Activated CD8-positive, alpha-beta memory T cell treated with anti-CD3 and anti-CD28 coated beads for 1 hour (primary cell): ENCODE results near the gene HDAC9.

ENCODE experiments used
- DNase-seq, 2 donors: peaks; one replicate each; pipeline ENCODE4 v3.0.0-alpha.2; 2020; ENCODE audit warnings: low read depth in 1 of 2; ENCODE audit errors: extremely low read depth in 1 of 2

HDAC9 gene

GRCh38 chr7:18580950-18581349, 85.4 kb downstream of the HDAC9 start:
- DNase-seq = no peak

- no peak for DNase-seq
These were observed 87.8 kb downstream of the HDAC9 start for GRCh38 chr7:18583305-18583704.

GRCh38 chr7:18590241-18590640, 94.7 kb downstream of the HDAC9 start:
- DNase-seq = no peak

DNA sequence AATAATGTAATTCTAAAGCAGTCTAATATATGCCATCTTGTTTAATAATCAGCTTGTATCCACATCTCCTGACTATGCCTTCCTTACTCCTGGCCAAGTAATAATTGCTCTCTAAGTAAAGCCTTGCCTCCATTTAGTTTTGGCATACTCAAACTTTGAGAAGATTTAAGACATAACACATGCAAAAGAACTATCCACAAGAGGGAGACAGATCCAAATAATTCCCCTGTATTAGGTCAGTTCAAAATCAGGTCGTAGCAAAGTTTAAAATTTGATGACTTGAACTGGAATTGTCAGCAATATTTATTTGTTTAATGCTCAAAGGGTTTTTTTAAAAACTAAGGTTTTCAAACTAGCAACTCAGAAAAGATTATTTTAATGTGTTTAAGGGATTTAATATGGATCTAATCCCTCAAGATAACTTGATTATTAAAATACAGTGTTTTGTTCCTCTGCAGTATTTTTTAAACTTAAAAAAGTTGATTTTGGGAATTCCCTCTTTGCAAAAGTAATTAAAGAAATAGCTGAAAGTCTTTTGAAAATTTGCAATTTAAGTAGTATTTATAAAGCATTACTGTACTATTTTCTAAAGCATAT, 95.3 kb downstream of the HDAC9 start:
- no peak for DNase-seq

DNA sequence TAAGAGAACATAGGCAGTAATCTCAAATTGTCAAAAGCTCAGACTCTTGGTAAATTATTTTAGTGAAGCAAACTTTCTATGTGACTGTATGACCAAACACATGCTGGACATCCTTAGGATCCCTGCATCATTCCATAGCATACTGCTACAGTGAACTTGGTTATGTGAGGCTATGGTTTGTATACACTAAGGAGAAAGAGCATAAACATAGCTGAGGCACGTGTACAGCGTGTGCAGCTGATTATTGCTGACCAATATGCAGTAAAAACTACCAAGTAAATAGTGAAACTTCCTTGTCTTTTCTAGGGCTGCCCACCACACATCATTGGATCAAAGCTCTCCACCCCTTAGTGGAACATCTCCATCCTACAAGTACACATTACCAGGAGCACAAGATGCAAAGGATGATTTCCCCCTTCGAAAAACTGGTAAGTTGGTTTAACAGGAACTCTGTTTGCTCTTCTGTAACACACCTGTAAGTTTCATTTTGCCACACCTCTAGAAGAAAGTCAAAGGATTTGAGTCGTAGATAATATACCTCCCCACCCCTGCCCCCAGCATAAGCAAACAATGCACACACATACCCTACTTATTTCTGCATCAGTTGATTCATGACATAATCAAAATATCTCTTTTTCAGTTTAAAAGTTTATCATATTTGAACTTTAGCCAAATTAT, 98.2 kb downstream of the HDAC9 start:
- DNase-seq = no peak

- DNase-seq = no peak
These were observed 102.2 kb downstream of the HDAC9 start for GRCh38 chr7:18597754-18598153.

- no peak for DNase-seq
These were observed 111.5 kb downstream of the HDAC9 start for GRCh38 chr7:18607025-18607424.

- DNase-seq = no peak
These were observed 114.9 kb downstream of the HDAC9 start for GRCh38 chr7:18610331-18610948.

GRCh38 chr7:18614841-18615240, 119.3 kb downstream of the HDAC9 start:
- no peak for DNase-seq

- no peak for DNase-seq
These were observed 123.8 kb downstream of the HDAC9 start for GRCh38 chr7:18619311-18619710.

- no peak for DNase-seq
These were observed 127.8 kb downstream of the HDAC9 start for GRCh38 chr7:18623389-18623788.

DNA sequence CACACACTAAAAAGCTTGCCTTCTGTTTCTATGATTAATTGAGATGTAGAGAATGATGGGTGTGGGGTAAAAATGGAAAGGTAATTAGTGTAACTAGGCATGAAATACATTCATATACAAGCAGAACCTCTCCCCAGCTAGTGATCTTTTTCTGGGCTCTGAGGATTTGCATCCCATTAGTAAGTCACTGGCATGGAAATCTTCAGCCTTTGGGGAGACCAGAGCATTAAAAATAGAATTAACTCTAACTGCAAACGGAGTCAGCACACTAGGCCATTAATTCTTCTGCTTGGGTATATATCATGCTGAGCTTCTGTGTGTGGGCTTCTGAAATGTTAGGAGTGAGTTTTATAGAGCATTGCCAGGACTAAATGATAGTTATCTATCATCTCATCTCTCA, 128.9 kb downstream of the HDAC9 start:
- no peak for DNase-seq

- DNase-seq = no peak
These were observed 130.5 kb downstream of the HDAC9 start for GRCh38 chr7:18626086-18626485.

DNA sequence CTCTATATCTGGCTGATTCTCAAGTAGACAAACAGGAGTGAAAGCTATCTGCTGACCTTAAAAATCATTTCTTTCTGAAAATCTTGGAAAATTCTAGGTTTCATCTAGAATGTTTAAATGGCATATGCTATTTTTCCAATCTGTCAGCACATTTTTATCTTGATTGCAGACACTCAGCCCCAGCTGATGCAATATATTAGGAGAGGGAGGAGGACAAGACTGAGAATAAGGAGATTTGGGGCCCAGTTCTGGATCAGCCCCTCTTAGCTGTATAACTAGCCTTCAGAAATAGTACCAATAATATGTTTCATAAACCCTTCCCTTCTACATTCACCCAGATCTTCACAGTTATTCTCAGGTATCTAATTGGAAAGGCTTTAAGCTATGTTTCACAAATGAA, 131.2 kb downstream of the HDAC9 start:
- DNase-seq = no peak

- no peak for DNase-seq
These were observed 142.0 kb downstream of the HDAC9 start for GRCh38 chr7:18637516-18637915.

DNA sequence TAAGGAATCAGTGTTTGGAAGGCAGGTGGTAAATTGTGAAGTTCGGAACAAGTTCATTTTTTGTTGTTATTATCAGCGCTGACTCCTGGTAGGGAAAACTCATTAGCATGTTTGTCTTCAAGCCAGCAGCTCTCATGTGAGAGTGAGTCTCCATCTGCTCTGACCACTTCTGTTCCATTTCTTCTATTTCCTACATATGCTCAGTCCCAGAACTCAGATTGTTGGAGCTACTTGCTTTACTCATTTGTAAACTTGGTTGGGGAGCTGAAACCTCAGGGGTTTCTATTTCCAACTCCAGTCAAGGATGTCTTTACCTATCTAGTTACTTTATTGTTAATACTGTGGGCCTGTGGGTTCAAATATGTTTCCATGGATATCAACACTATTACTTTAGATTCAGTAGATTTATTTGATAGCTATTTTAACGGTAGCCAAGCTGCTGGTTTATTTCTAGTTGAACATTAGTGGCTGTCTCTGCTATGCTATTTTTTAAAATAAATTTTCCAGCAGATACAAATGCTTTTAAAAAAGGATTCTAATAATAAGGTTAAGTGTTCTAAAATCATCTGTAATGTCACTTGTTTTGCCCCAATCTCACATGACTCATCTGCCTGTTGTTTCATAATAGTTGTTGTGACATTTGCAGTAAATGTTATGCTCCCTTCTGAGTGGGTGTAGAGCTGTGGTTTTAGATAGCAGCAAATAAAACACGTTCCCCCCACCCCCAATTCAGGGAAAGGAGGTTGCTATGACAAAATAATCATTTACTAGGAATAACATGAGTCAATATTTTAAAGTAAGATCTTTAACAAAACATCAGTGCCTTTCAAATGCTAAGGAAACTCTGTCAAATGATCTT, 143.3 kb downstream of the HDAC9 start:
- no peak for DNase-seq

DNA sequence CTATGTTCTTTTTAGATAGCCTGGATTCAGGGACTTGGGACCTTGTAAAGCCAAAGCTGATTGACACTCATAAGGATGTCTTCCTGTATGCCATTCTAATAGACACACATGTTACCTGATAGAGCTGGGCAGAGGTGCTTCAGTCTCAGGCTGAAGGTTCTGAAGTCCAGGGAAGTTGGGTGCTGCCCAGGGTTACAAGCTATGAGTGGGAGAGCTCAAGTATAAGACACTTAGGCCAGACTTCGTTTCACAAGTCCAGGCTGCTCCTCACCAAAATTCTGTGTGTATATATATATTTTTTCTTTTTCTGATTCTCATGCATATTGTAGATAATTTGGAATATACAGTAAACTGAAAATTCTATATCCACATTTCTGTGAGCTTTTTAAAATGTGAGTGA, 144.2 kb downstream of the HDAC9 start:
- no peak for DNase-seq

DNA sequence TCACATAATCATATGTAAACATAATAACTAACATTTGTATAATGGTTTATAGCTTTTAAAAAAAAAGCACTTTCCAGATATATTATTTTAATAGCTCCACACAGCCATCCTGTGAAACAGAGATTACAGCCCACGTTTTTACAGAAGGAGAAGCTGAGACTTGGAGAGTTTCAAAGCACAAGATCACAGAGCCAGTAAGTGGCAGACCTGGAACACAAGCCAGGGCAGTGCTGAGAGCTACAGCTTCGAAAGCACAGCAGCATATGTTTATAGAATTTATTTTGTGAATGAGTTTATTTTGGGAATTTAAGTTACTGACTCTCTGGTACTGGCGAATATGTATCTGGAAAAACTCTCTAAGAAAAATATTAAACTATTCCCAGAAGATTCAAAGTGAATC, 149.4 kb downstream of the HDAC9 start:
- no peak for DNase-seq

GRCh38 chr7:18647582-18647981, 152.0 kb downstream of the HDAC9 start:
- DNase-seq = no peak

- no peak for DNase-seq
These were observed 153.6 kb downstream of the HDAC9 start for GRCh38 chr7:18648849-18649758.
